ENCODE results near the gene SQOR.
"Not testable (repeated sequence)": the region's sequence is repeated elsewhere in the genome, so short reads cannot be mapped to it uniquely, and the experiment has no call there.

SQOR gene

GRCh38 chr15:45631776-45632175 is 3.1 kb upstream of the SQOR start:
- DNase-seq (ENCODE audit: low read depth in 3 of 3): no peak

- peak; percentile 36 to 45 (median 39) for DNase-seq (ENCODE audit: low read depth in 3 of 3)
These were observed 386 bp downstream of the SQOR start for GRCh38 chr15:45635191-45635638.

GRCh38 chr15:45635763-45636292 is 999 bp downstream of the SQOR start:
- no peak for DNase-seq (ENCODE audit: low read depth in 3 of 3)

- DNase-seq (ENCODE audit: low read depth in 3 of 3): no peak
These were observed 2.3 kb downstream of the SQOR start for GRCh38 chr15:45637141-45637540.

- DNase-seq (ENCODE audit: low read depth in 3 of 3): peak in 2 of 3 experiments; percentile 32 to 42
These were observed 2.8 kb downstream of the SQOR start for GRCh38 chr15:45637552-45638033.

- DNase-seq (ENCODE audit: low read depth in 3 of 3): no peak
These were observed 5.8 kb downstream of the SQOR start for GRCh38 chr15:45640616-45641015.

- no peak for DNase-seq (ENCODE audit: low read depth in 3 of 3)
These were observed 6.5 kb downstream of the SQOR start for GRCh38 chr15:45641374-45641781.

GRCh38 chr15:45641999-45642932 is 7.4 kb downstream of the SQOR start:
- DNase-seq (ENCODE audit: low read depth in 3 of 3): no peak

GRCh38 chr15:45644437-45644836 is 9.6 kb downstream of the SQOR start:
- DNase-seq (ENCODE audit: low read depth in 3 of 3): no peak

GRCh38 chr15:45645026-45645980 is 10.5 kb downstream of the SQOR start:
- DNase-seq (ENCODE audit: low read depth in 3 of 3): no peak

- DNase-seq (ENCODE audit: low read depth in 3 of 3): no peak
These were observed 11.4 kb downstream of the SQOR start for GRCh38 chr15:45646220-45646619.

GRCh38 chr15:45647828-45648227 is 13.0 kb downstream of the SQOR start:
- DNase-seq (ENCODE audit: low read depth in 3 of 3): no peak

GRCh38 chr15:45648521-45649200 is 13.8 kb downstream of the SQOR start:
- DNase-seq (ENCODE audit: low read depth in 3 of 3): no peak

GRCh38 chr15:45650007-45650406 is 15.2 kb downstream of the SQOR start:
- not testable (repeated sequence) for DNase-seq (ENCODE audit: low read depth in 3 of 3)

GRCh38 chr15:45650889-45651525 is 16.2 kb downstream of the SQOR start:
- no peak for DNase-seq (ENCODE audit: low read depth in 3 of 3)

GRCh38 chr15:45653702-45654424 is 19.0 kb downstream of the SQOR start:
- DNase-seq (ENCODE audit: low read depth in 3 of 3): no peak

GRCh38 chr15:45654749-45655148 is 19.9 kb downstream of the SQOR start:
- DNase-seq (ENCODE audit: low read depth in 3 of 3): no peak

GRCh38 chr15:45657254-45657653 is 22.4 kb downstream of the SQOR start:
- no peak for DNase-seq (ENCODE audit: low read depth in 3 of 3)

- no peak for DNase-seq (ENCODE audit: low read depth in 3 of 3)
These were observed 23.1 kb downstream of the SQOR start for GRCh38 chr15:45657764-45658545.
